Anterior cingulate cortex (tissue), 58 donors: ENCODE data around the gene TBXT.

ENCODE experiments used
- DNase-seq, 58 donors: peaks; one replicate each; lab custom pipeline; 2025; lab: John Stamatoyannopoulos, UW

TBXT gene

DNA sequence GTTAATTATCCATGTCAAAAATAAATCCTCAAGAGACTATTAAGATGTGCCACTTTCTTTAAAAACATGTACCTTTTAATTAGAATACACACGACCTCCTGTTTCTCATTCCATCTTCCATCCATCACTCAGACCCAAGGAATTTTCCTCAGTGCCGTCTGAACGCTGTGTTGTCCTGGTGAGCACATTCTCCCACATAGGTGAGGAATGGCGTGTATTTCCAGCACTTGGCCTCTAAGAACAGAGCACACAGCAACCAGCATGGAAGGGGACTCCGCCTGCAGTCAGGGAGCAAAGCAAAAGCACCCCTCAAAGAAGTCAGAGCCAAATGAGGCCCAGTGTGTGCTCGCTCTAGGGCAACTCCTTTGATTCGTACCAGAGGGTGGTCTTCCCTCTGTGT is 45.9 kb downstream of the TBXT start:
- no peak for DNase-seq

DNA sequence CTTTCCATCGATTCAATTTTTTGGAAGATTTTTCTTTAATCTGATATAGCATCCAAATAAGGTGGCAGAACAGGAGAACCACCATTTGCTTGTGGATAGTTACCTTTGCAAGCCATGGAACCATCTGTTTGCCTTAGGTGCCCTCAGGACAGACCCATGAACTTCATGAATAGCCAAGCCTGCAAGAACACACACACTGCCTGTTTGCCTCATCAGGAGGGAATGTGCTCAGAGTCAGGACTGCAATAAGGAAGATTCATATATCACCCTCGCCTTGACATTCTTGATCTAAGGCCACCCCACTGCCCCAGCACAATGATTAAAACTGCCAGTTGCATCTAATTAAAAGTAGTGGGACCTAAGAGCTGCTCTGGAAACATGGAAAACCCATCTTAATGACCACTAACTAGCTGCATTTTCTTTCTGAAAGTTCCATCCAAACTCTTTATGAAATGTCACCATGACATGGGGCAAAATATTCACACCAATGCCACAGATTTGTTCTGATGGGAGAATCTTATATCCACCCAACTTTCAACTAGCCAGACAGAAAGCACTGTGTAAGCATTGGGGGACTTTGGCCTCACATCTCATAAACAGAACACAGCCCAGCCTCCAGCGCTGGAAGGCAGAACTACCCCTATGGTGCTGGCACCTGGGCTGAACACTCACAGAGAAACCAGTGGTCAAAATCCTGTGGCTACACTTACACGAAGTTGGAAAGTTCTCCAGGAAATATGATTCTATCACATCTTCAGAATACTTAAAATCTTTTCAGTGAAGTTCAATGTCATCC is 48.3 kb downstream of the TBXT start:
- no peak for DNase-seq

DNA sequence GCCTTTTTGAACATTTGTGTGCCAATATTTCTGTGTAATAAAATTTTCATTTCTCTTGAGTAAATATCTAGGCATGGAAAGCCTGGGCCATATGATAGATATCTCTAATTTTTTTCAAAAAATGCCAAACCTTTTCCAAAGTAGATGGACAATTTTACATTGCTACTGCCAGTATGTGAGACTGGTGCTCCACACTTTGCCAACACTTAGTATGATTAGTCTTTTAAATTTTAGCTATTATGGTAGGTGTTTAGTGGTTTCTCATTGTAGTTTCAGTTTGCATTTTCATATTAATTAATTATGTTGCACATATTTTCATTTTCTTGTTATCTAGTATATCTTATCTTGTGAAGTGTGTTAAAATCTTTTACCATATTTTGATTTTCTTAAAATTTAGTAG is 52.0 kb downstream of the TBXT start:
- DNase-seq = no peak

DNA sequence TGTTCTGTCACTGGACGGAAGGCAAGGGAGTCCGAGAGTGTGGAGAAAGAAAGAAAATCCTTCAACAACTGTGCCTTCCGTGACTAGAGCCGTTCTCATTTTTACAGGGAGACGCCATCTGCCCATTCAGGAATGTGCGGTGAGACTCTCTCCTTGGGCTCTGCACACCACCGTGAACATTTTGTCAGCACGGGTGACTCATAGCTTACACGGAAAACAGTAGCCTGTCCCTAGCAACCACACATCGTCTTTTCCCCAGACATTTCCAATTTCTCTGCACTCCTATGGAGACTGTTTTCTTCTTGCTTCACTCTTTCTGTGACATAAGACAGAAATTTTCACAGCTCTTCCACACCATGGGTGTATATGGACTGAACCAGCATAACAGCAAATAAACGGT is 55.1 kb downstream of the TBXT start:
- peak in 19 of 58 donors; percentile 2 to 58 (median 11) for DNase-seq

DNA sequence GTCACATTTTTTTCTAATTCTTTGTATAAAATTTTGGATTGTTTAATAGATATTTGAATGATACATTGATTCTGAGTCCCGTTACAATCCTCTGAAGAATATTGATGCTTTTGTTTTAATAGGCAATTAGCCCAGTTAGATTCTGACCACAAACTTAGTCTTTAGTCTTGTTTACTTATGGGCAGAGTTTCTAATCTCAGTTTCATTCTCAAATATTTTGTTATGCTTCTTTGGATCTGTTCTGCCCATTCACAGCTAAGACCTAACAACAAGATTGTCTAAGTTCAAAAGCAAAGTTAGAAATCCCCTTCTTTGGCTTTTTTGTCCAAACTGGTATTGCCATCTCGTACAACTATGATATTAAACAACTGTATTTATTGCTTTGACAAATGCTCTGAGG is 58.0 kb downstream of the TBXT start:
- no peak for DNase-seq
